ENCODE results near the gene MFSD1. TPM values are rescaled to one million over a fixed set of nuclear protein-coding genes. Genes with fewer than 3 reads are reported as not detected.

The MFSD1 gene
- total and polyA plus RNA-seq, 2 of the 8 experiments (the other 6 are each of a cell fraction or from before 2014, with no cell fraction given), result 9.3 to 11.5 TPM

DNA sequence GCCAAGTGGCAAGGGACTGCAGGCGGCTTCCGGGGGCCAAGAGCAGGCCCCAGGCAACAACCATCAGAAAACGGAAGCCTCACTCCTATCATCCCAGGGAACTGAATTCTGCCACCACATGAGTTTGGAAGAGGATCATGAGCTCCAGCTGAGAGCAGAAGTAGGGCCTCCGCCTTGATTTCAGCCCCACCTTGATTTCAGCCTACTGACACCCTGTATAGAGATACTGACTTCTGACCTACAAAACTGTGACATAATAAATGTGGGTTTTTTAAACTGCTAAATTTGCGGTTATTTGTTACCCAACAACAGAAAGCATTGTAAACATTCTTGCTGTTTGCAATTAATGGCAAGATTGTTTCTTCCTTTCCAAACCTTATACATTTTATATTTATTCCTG lies 48.0 kb upstream of the MFSD1 start:
- H2BK12ac ChIP-seq (ENCODE audit: low read depth, low read length), result no peak overlapping the region
- no peak overlapping the region for H2BK120ac ChIP-seq (replicated peaks; ENCODE audit: low read depth, low read length)
- no peak overlapping the region for H2AK5ac ChIP-seq (ENCODE audit: low read depth, low read length)
- no peaks in the 10 kb centered on the region for H3K27me3 ChIP-seq (replicated peaks in 1 of 4; ENCODE audit: control insufficient read depth in 3 of 4, extremely low read depth in 1 of 4, insufficient read depth in 3 of 4, low read length in 3 of 4)
- H3K18ac ChIP-seq (ENCODE audit: extremely low read depth, low read length), result no peak overlapping the region
- H3K4ac ChIP-seq (replicated peaks; ENCODE audit: insufficient read length, low read depth, low read length), result no peak overlapping the region
- H3K9me3 ChIP-seq (ENCODE audit: insufficient read depth in 2 of 2, low read depth in 1 of 2, low read length in 1 of 2), result no peaks in the 10 kb centered on the region
- no peaks in the 10 kb centered on the region for H3K23me2 ChIP-seq (ENCODE audit: low read depth, low read length)
- H3K14ac ChIP-seq (ENCODE audit: insufficient read length), result no peak overlapping the region
- H3K56ac ChIP-seq (replicated peaks; ENCODE audit: insufficient read length, low read depth, low read length), result no peak overlapping the region
- FAIRE-seq (no peak), DNase-seq (ENCODE audit: low read depth in 1 of 2, low spot score in 2 of 2) (no peak)
- no peak overlapping the region for H3K23ac ChIP-seq (ENCODE audit: insufficient read length)
- H2BK20ac ChIP-seq (ENCODE audit: low read length), result no peak overlapping the region
- H3K36me3 ChIP-seq (ENCODE audit: control insufficient read depth in 2 of 4, insufficient read depth in 4 of 4, low read length in 3 of 4), result no peaks in the 10 kb centered on the region
- H4K5ac ChIP-seq (ENCODE audit: insufficient read length, low read depth, low read length), result no peak overlapping the region
- no peak overlapping the region for H4K8ac ChIP-seq (ENCODE audit: extremely low read depth, insufficient read depth, low read length)
- no peaks in the 10 kb centered on the region for H3K79me2 ChIP-seq (ENCODE audit: control insufficient read depth in 1 of 2, insufficient read depth in 2 of 2, low read length in 2 of 2)
- no peak overlapping the region for H2AFZ ChIP-seq (ENCODE audit: low read length)
- WGBS, 2 experiments (ENCODE audit: extremely low coverage in 1 of 2, insufficient coverage in 1 of 2, insufficient read length in 1 of 2, insufficient replicate concordance in 2 of 2, low coverage in 1 of 2, low lambda C conversion rate in 2 of 2, missing lambda C conversion rate in 1 of 2), result 83% methylated on average over 5 of the region's 5 CpGs; no CpG with 5 or more reads in 1 of the 2 experiments
- no peaks in the 10 kb centered on the region for H3K4me1 ChIP-seq (replicated peaks in 1 of 4; ENCODE audit: control insufficient read depth in 3 of 4, insufficient read depth in 4 of 4, low read length in 3 of 4)
- no peaks in the 10 kb centered on the region for H4K20me1 ChIP-seq (replicated peaks in 1 of 2; ENCODE audit: control insufficient read depth in 1 of 2, insufficient read depth in 2 of 2, low read length in 2 of 2)
- no peak overlapping the region for H3K27ac ChIP-seq (ENCODE audit: low read depth, low read length)
- POLR2A ChIA-PET (ENCODE audit: partially characterized antibody), result no interaction called here
- H2BK5ac ChIP-seq (ENCODE audit: low read depth, low read length), result no peak overlapping the region
- CTCF ChIA-PET (ENCODE audit: partially characterized antibody), result interaction anchor here (1.8 to 2.8 kb wide), 2 partner anchors 27 to 36 kb away, joined by 4 to 14 read pairs; no protein-coding TSS in a partner anchor
- no peaks in the 10 kb centered on the region for H3K79me1 ChIP-seq (ENCODE audit: low read depth, low read length)
- no peak overlapping the region for H3K4me2 ChIP-seq (ENCODE audit: insufficient read depth in 1 of 2, low read depth in 2 of 2, low read length in 2 of 2)
- no peak overlapping the region for H3K9ac ChIP-seq (replicated peaks in 1 of 4; ENCODE audit: extremely low read depth in 1 of 4, low read depth in 3 of 4, low read length in 3 of 4)
- H4K91ac ChIP-seq (replicated peaks; ENCODE audit: insufficient read length, low read length), result no peak overlapping the region
- no peak overlapping the region for H2BK15ac ChIP-seq (ENCODE audit: low read length)
- no peak overlapping the region for H3K4me3 ChIP-seq (ENCODE audit: extremely low read depth in 1 of 4, insufficient read depth in 2 of 4, low read depth in 3 of 4, low read length in 4 of 4)
- TF ChIP-seq CHD1 (IDR thresholded peaks at IDR 0.05; ENCODE audit: low read depth, low read length) (no peak), KDM4A (IDR thresholded peaks at IDR 0.05; ENCODE audit: low read depth, low read length, severe bottlenecking) (no peak), ASH2L (IDR thresholded peaks at IDR 0.05; ENCODE audit: low read length) (no peak), KDM5A (IDR thresholded peaks at IDR 0.05; ENCODE audit: low read length) (no peak), CBX5 (IDR thresholded peaks at IDR 0.05; ENCODE audit: low read depth, low read length) (no peak), SP1 (IDR thresholded peaks at IDR 0.05; ENCODE audit: low read depth, low read length) (no peak), TBP (IDR thresholded peaks at IDR 0.05; ENCODE audit: low read depth, low read length) (no peak), CTBP2 (IDR thresholded peaks at IDR 0.05; ENCODE audit: borderline replicate concordance, insufficient read depth, insufficient read length, low read length) (no peak), CBX8 (IDR thresholded peaks at IDR 0.05; ENCODE audit: borderline replicate concordance, low read depth, low read length) (no peak), BACH1 (IDR thresholded peaks at IDR 0.05; ENCODE audit: low read length) (no peak), SAP30 (IDR thresholded peaks at IDR 0.05; ENCODE audit: insufficient read depth, insufficient replicate concordance, low read length) (no peak), BRCA1 (IDR thresholded peaks at IDR 0.05; ENCODE audit: low read depth, low read length) (no peak)
- TF ChIP-seq, protein P1, sequence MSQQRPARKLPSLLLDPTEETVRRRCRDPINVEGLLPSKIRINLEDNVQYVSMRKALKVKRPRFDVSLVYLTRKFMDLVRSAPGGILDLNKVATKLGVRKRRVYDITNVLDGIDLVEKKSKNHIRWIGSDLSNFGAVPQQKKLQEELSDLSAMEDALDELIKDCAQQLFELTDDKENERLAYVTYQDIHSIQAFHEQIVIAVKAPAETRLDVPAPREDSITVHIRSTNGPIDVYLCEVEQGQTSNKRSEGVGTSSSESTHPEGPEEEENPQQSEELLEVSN (IDR thresholded peaks at IDR 0.05), result no peak
- TF ChIP-seq, protein P2, sequence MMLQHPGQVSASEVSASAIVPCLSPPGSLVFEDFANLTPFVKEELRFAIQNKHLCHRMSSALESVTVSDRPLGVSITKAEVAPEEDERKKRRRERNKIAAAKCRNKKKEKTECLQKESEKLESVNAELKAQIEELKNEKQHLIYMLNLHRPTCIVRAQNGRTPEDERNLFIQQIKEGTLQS (IDR thresholded peaks at IDR 0.05; ENCODE audit: insufficient read depth, low read depth, low read length), result no peak

Measured in H1 (cell line).